ENCODE data around the gene WDR59. TPM values are rescaled to one million over a fixed set of nuclear protein-coding genes. Genes with fewer than 3 reads are reported as not detected.

WDR59 gene
- total and polyA plus RNA-seq, 9 of the 15 experiments (the other 6 are each of a cell fraction or from before 2014, with no cell fraction given) = 12.7 to 126 (median 34.7) TPM

- intact Hi-C loops (cut with micrococcal nuclease) = no loop called here
- no peak for ATAC-seq
- Histone ChIP-seq H3K9ac (ENCODE audit: insufficient read depth in 1 of 2, low read depth in 2 of 2, low read length in 2 of 2) (no peak overlapping the region; a peak in 1 of 4 replicates), H3K4me2 (ENCODE audit: insufficient read depth, low read length) (no peak overlapping the region), H3K27me3 (ENCODE audit: control insufficient read depth in 2 of 2, insufficient read depth in 2 of 2, low read length in 2 of 2) (no peaks in the 10 kb centered on the region), H3K4me1 (replicated peaks in 1 of 2; ENCODE audit: control insufficient read depth in 2 of 2, insufficient read depth in 2 of 2, low read length in 2 of 2) (peaks cover 9 to 43% of the 10 kb centered on the region in 2 experiments; a peak in 4 of 5 replicates), H3K4me3 (no peak overlapping the region), H3K9me1 (ENCODE audit: control insufficient read depth, insufficient read depth, low read length) (no peaks in the 10 kb centered on the region), H3K79me2 (ENCODE audit: control insufficient read depth, insufficient read depth, low read length) (peaks cover 85% of the 10 kb centered on the region), H3K36me3 (ENCODE audit: control insufficient read depth, insufficient read depth, low read length) (no peaks in the 10 kb centered on the region; the same call in 2 of the 3 replicates), H2AFZ (ENCODE audit: low read depth, low read length) (no peak overlapping the region), H4K20me1 (replicated peaks; ENCODE audit: control insufficient read depth, insufficient read depth, low read length) (no peaks in the 10 kb centered on the region), H3K27ac (ENCODE audit: extremely low read depth, low read depth, low read length) (peak overlapping the region; percentile 47; the same call in 1 of the 3 replicates), H3K9me3 (replicated peaks; ENCODE audit: control insufficient read depth, insufficient read depth, low read depth, low read length) (no peaks in the 10 kb centered on the region; the same call in 1 of the 2 replicates)
- WGBS (ENCODE audit: insufficient coverage, low coverage, missing lambda C conversion rate) = 77% methylated on average over 5 of the region's 6 CpGs
- ChIA-PET CTCF (ENCODE audit: low intra/inter-chr PET ratio) (no interaction called here), POLR2A (interaction anchor here (0.8 to 1.1 kb wide), 3 partner anchors 9 to 15 kb away, joined by 3 to 5 read pairs (median 4); no protein-coding TSS in a partner anchor)
- FAIRE-seq = peak; percentile 55
- no TSS peak for BruUV-seq (replicated peaks)
- in situ Hi-C loops (cut with MboI) = no loop called here
- DNase-seq (ENCODE audit: extremely low read depth in 1 of 4, low spot score in 3 of 4) = no peak
- TF ChIP-seq, protein P1, sequence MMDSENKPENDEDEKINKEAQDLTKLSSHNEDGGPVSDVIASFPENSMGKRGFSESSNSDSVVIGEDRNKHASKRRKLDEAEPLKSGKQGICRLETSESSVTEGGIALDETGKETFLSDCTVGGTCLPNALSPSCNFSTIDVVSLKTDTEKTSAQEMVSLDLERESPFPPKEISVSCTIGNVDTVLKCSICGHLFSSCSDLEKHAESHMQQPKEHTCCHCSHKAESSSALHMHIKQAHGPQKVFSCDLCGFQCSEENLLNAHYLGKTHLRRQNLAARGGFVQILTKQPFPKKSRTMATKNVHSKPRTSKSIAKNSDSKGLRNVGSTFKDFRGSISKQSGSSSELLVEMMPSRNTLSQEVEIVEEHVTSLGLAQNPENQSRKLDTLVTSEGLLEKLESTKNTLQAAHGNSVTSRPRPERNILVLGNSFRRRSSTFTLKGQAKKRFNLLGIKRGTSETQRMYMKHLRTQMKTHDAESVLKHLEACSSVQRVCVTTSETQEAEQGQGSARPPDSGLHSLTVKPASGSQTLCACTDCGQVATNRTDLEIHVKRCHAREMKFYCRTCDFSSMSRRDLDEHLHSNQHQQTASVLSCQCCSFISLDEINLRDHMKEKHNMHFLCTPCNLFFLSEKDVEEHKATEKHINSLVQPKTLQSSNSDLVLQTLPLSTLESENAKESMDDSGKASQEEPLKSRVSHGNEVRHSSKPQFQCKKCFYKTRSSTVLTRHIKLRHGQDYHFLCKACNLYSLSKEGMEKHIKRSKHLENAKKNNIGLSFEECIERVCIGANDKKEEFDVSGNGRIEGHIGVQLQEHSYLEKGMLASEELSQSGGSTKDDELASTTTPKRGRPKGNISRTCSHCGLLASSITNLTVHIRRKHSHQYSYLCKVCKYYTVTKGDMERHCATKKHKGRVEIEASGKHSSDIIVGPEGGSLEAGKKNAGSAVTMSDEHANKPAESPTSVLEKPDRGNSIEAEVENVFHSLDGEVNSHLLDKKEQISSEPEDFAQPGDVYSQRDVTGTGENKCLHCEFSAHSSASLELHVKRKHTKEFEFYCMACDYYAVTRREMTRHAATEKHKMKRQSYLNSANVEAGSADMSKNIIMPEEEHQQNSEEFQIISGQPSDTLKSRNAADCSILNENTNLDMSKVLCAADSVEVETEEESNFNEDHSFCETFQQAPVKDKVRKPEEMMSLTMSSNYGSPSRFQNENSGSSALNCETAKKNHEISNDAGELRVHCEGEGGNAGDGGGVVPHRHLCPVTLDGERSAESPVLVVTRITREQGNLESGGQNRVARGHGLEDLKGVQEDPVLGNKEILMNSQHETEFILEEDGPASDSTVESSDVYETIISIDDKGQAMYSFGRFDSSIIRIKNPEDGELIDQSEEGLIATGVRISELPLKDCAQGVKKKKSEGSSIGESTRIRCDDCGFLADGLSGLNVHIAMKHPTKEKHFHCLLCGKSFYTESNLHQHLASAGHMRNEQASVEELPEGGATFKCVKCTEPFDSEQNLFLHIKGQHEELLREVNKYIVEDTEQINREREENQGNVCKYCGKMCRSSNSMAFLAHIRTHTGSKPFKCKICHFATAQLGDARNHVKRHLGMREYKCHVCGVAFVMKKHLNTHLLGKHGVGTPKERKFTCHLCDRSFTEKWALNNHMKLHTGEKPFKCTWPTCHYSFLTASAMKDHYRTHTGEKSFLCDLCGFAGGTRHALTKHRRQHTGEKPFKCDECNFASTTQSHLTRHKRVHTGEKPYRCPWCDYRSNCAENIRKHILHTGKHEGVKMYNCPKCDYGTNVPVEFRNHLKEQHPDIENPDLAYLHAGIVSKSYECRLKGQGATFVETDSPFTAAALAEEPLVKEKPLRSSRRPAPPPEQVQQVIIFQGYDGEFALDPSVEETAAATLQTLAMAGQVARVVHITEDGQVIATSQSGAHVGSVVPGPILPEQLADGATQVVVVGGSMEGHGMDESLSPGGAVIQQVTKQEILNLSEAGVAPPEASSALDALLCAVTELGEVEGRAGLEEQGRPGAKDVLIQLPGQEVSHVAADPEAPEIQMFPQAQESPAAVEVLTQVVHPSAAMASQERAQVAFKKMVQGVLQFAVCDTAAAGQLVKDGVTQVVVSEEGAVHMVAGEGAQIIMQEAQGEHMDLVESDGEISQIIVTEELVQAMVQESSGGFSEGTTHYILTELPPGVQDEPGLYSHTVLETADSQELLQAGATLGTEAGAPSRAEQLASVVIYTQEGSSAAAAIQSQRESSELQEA (IDR thresholded peaks at IDR 0.05; ENCODE audit: low read depth) = no peak
- TF ChIP-seq ZNF436 (CRISPR knock-in tag; IDR thresholded peaks at IDR 0.05) (no peak), EZH2 (IDR thresholded peaks at IDR 0.05; ENCODE audit: borderline replicate concordance, low read depth, low read length) (no peak), ZBTB17 (CRISPR knock-in tag; IDR thresholded peaks at IDR 0.05) (no peak), NR4A1 (CRISPR knock-in tag; IDR thresholded peaks at IDR 0.05) (no peak), NR4A1 (tag; IDR thresholded peaks at IDR 0.05) (no peak), PTTG1 (tag; IDR thresholded peaks at IDR 0.05; ENCODE audit: low read depth) (no peak), NCOA2 (IDR thresholded peaks at IDR 0.05; ENCODE audit: partially characterized antibody in 2 of 2) (no peak)
- TF ChIP-seq, protein P2, sequence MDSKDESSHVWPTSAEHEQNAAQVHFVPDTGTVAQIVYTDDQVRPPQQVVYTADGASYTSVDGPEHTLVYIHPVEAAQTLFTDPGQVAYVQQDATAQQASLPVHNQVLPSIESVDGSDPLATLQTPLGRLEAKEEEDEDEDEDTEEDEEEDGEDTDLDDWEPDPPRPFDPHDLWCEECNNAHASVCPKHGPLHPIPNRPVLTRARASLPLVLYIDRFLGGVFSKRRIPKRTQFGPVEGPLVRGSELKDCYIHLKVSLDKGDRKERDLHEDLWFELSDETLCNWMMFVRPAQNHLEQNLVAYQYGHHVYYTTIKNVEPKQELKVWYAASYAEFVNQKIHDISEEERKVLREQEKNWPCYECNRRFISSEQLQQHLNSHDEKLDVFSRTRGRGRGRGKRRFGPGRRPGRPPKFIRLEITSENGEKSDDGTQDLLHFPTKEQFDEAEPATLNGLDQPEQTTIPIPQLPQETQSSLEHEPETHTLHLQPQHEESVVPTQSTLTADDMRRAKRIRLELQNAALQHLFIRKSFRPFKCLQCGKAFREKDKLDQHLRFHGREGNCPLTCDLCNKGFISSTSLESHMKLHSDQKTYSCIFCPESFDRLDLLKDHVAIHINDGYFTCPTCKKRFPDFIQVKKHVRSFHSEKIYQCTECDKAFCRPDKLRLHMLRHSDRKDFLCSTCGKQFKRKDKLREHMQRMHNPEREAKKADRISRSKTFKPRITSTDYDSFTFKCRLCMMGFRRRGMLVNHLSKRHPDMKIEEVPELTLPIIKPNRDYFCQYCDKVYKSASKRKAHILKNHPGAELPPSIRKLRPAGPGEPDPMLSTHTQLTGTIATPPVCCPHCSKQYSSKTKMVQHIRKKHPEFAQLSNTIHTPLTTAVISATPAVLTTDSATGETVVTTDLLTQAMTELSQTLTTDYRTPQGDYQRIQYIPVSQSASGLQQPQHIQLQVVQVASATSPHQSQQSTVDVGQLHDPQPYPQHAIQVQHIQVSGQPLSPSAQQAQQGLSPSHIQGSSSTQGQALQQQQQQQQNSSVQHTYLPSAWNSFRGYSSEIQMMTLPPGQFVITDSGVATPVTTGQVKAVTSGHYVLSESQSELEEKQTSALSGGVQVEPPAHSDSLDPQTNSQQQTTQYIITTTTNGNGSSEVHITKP (IDR thresholded peaks at IDR 0.05; ENCODE audit: partially characterized antibody) = peak; percentile 59
These were observed 42.8 kb upstream of the WDR59 start for GRCh38 chr16:75027520-75028300.
